K562 (cell line): ENCODE results near the gene CCDC93. TPM values are rescaled to one million over a fixed set of nuclear protein-coding genes. Genes with fewer than 3 reads are reported as not detected.

ENCODE experiments used
- ATAC-seq: fragments of 200-7000 bp; cut with Tn5 transposase; 3 replicates; pipeline ENCODE4 v1.9.1; 2020; ENCODE audit warnings: moderate library complexity
- BruUV-seq: library from RNA; stranded (reverse); fragments of 400-500 nt; replicated peaks from 2 replicates; lab custom pipeline; 2021; lab: Mats Ljungman, UMichigan
- CTCF ChIA-PET: fragments of 300-600 bp; formaldehyde crosslinking; extraction: SDS; loops from one replicate; lab custom pipeline; 2021; ENCODE audit warnings: low intra/inter-chr PET ratio; lab: Yijun Ruan, JAX
- POLR2A ChIA-PET: fragments of 300-600, 350-650 bp; sonication (Branson Sonifier 250); formaldehyde crosslinking; extraction: SDS; loops from one replicate; lab custom pipeline; 2021; ENCODE audit warnings: antibody characterized with exemption, inconsistent platforms; lab: Yijun Ruan, JAX
- DNase-seq, 4 experiments: peaks; one replicate each; pipeline versions ENCODE4 v3.0.0 to v3.0.0-alpha.2; 2011 to 2018; ENCODE audit warnings: low spot score in 3 of 4, mixed read lengths in 3 of 4; ENCODE audit errors: extremely low read depth in 1 of 4
- FAIRE-seq: peaks from 2 replicates; lab custom pipeline; 2011; peaks lifted over from hg19 to GRCh38; lab: Jason Lieb, UNC
- H2AFZ ChIP-seq: 2 replicates; pipeline ENCODE4 v1.6.0; 2011; ENCODE audit warnings: low read depth, low read length, control low read depth, inconsistent platforms
- H3K27ac ChIP-seq: fragments of 200-600 bp; 3 replicates; pipeline ENCODE4 v1.8.0; 2011; ENCODE audit warnings: low read depth, mild to moderate bottlenecking, control low read depth, inconsistent platforms, low read length, moderate library complexity, mixed read lengths; ENCODE audit errors: extremely low read depth
- H3K27me3 ChIP-seq, 2 experiments: fragments of 300-600 bp in 1 of 2; 2 replicates in 1 of 2; 3 replicates in 1 of 2; pipeline versions ENCODE4 v1.6.0 to v1.8.0; 2011; ENCODE audit warnings: inconsistent platforms in 2 of 2, low read length in 2 of 2, mild to moderate bottlenecking in 1 of 2, mixed read lengths in 1 of 2, moderate library complexity in 1 of 2; ENCODE audit not compliant: control insufficient read depth in 2 of 2, insufficient read depth in 2 of 2
- H3K36me3 ChIP-seq: fragments of 300-600 bp; 3 replicates; pipeline ENCODE4 v1.8.0; 2011; ENCODE audit warnings: mild to moderate bottlenecking, low read length, inconsistent platforms; ENCODE audit not compliant: control insufficient read depth, insufficient read depth
- H3K4me1 ChIP-seq, 2 experiments: fragments of 200-600 bp in 1 of 2; replicated peaks in 1 of 2; 2 replicates in 1 of 2; 3 replicates in 1 of 2; pipeline versions ENCODE4 v1.5.1 to v1.8.0; 2011; ENCODE audit warnings: inconsistent platforms in 2 of 2, low read length in 2 of 2, mild to moderate bottlenecking in 1 of 2, mixed read lengths in 1 of 2, moderate library complexity in 1 of 2; ENCODE audit not compliant: control insufficient read depth in 2 of 2, insufficient read depth in 2 of 2
- H3K4me2 ChIP-seq: 2 replicates; pipeline ENCODE4 v1.6.1; 2011; ENCODE audit warnings: low read length, control low read depth, inconsistent platforms, mixed read lengths; ENCODE audit not compliant: insufficient read depth
- H3K4me3 ChIP-seq: fragments of 200-600 bp; sonication (generic), shearing (Covaris generic); 2 replicates; pipeline ENCODE4 v1.5.1; 2016; ENCODE audit warnings: control low read depth, inconsistent platforms
- H3K79me2 ChIP-seq: fragments of 200-600 bp; 3 replicates; pipeline ENCODE4 v1.8.0; 2011; ENCODE audit warnings: low read length, inconsistent platforms; ENCODE audit not compliant: control insufficient read depth, insufficient read depth
- H3K9ac ChIP-seq, 2 experiments: 2 replicates each; pipeline versions ENCODE4 v1.6.0 to v1.6.1; 2011; ENCODE audit warnings: low read depth in 2 of 2, low read length in 2 of 2, control low read depth in 1 of 2, inconsistent platforms in 1 of 2, mild to moderate bottlenecking in 1 of 2, mixed read lengths in 1 of 2; ENCODE audit not compliant: insufficient read depth in 1 of 2
- H3K9me1 ChIP-seq: one replicate; pipeline ENCODE4 v1.6.0; 2011; ENCODE audit warnings: inconsistent platforms, mild to moderate bottlenecking, low read length, moderate library complexity; ENCODE audit not compliant: control insufficient read depth, insufficient read depth
- H3K9me3 ChIP-seq: replicated peaks from 2 replicates; pipeline ENCODE4 v1.5.1; 2011; ENCODE audit warnings: low read depth, low read length, inconsistent platforms; ENCODE audit not compliant: control insufficient read depth, insufficient read depth
- H4K20me1 ChIP-seq: replicated peaks from 2 replicates; pipeline ENCODE4 v1.6.1; 2011; ENCODE audit warnings: low read length, inconsistent platforms, mixed read lengths; ENCODE audit not compliant: control insufficient read depth, insufficient read depth
- AFF4 ChIP-seq: sonication (generic); formaldehyde crosslinking; IDR thresholded peaks from 2 replicates; pipeline ENCODE4 v1.8.0; 2023; ENCODE audit warnings: mild to moderate bottlenecking, missing genetic modification reagents
- CCAR2 ChIP-seq: fragments of 200-400 bp; formaldehyde crosslinking; IDR thresholded peaks from 2 replicates; pipeline ENCODE4 v1.6.1; 2017; ENCODE audit warnings: mild to moderate bottlenecking, low read depth, low read length
- FOXJ2 ChIP-seq: fragments of 200-800 bp; sonication (Bioruptor generic); IDR thresholded peaks from 2 replicates; pipeline ENCODE4 v1.6.1; 2016; ENCODE audit warnings: missing genetic modification characterization, missing compliant biosample characterization
- FOXK1 ChIP-seq: sonication (generic); formaldehyde crosslinking; IDR thresholded peaks from 2 replicates; pipeline ENCODE4 v1.8.0; 2022; ENCODE audit warnings: missing genetic modification reagents, mild to moderate bottlenecking, borderline replicate concordance
- KDM4B ChIP-seq, 2 experiments: fragments of 450-650 bp in 1 of 2; sonication (generic) in 1 of 2; IDR thresholded peaks; 2 replicates each; pipeline ENCODE4 v1.6.1; 2016 to 2017; ENCODE audit warnings: borderline replicate concordance in 2 of 2, antibody characterized with exemption in 1 of 2, low read depth in 1 of 2, mild to moderate bottlenecking in 1 of 2
- NFATC3 ChIP-seq: fragments of 450-650 bp; IDR thresholded peaks from 2 replicates; pipeline ENCODE4 v1.6.1; 2017; ENCODE audit warnings: mild to moderate bottlenecking
- POU5F1 ChIP-seq: fragments of 150-350 bp; IDR thresholded peaks from 2 replicates; pipeline ENCODE4 v1.6.1; 2014; ENCODE audit warnings: borderline replicate concordance, low read length, low read depth, mild to moderate bottlenecking; ENCODE audit not compliant: partially characterized antibody
- RFX1 ChIP-seq: fragments of 450-650 bp; IDR thresholded peaks from 2 replicates; pipeline ENCODE4 v1.6.1; 2016; ENCODE audit warnings: mild to moderate bottlenecking, moderate library complexity
- TAF1 ChIP-seq: IDR thresholded peaks from 2 replicates; pipeline ENCODE4 v1.6.1; 2011; ENCODE audit warnings: mild to moderate bottlenecking, low read length, moderate library complexity; ENCODE audit not compliant: insufficient read depth, control insufficient read depth, severe bottlenecking; ENCODE audit errors: extremely low read depth
- ZBTB5 ChIP-seq: fragments of 450-650 bp; IDR thresholded peaks from 2 replicates; pipeline ENCODE4 v1.6.1; 2017; ENCODE audit warnings: antibody characterized with exemption
- ZNF584 ChIP-seq: fragments of 200-800 bp; sonication (Bioruptor generic); IDR thresholded peaks from 2 replicates; pipeline ENCODE4 v1.6.1; 2016; ENCODE audit warnings: low read depth, mild to moderate bottlenecking, missing genetic modification characterization, missing compliant biosample characterization
- WGBS: fragments of 100-300 bp; shearing (Covaris generic); methylation state at CpG from one replicate; pipeline ENCODE4 v1.1.6; 2016; ENCODE audit warnings: low coverage, mixed read lengths; ENCODE audit not compliant: insufficient coverage; ENCODE audit errors: missing lambda C conversion rate; 5-methylcytosine and 5-hydroxymethylcytosine counted together
- in situ Hi-C: fragments of 300-500 bp; cut with MboI; formaldehyde crosslinking; loops from 4 replicates; pipeline ENCODE4 v1.15.0; 2018; ENCODE audit warnings: inconsistent platforms, mixed read lengths
- intact Hi-C: fragments of 100-400 bp; cut with micrococcal nuclease; formaldehyde crosslinking; loops from 2 replicates; pipeline ENCODE4 v1.14.2; 2022
- polyA plus RNA-seq, 8 experiments: library from polyadenylated mRNA; depleted of rRNA in 4 of 8; stranded (reverse) in 5 of 8; unstranded in 3 of 8; fragments of >200 nt; fragmentation: Nextera tagmentation in 2 of 8; fragmentation: Illumina TruSeq in 1 of 8; extraction: Ambion mirVana in 2 of 8; extraction: Trizol in 1 of 8; gene quantifications; 2 replicates each; pipeline versions ENCODE4 v1.2.1 to v1.2.3, GENCODE V29; 2011 to 2014; ENCODE audit warnings: inconsistent platforms in 1 of 8, missing spikeins in 1 of 8
- total RNA-seq, 7 experiments: library from RNA; depleted of rRNA in 6 of 7; stranded (reverse); fragments of >200 nt in 6 of 7; fragmentation: Illumina TruSeq in 2 of 7; extraction: Trizol in 2 of 7; gene quantifications; 2 replicates each; pipeline versions ENCODE4 v1.2.1 to v1.2.3, GENCODE V29; 2011 to 2021; ENCODE audit warnings: low replicate concordance in 1 of 7

CCDC93 gene
- total and polyA plus RNA-seq, 9 of the 15 experiments (the other 6 are each of a cell fraction or from before 2014, with no cell fraction given), result 3.3 to 19.3 (median 12.4) TPM

- intact Hi-C loops, result no loop called here
- POLR2A ChIA-PET, result interaction anchor here (0.6 to 2.3 kb wide), 2 partner anchors 9 to 369 kb away, joined by 3 to 9 read pairs; no protein-coding TSS in a partner anchor
- H3K27ac ChIP-seq, result no peak overlapping the region
- no peak for TF ChIP-seq POU5F1
- no peak for TF ChIP-seq KDM4B (IDR thresholded peaks at IDR 0.05; ENCODE audit: borderline replicate concordance in 2 of 2, low read depth in 1 of 2)
- no peak for TF ChIP-seq TAF1
- no peak for TF ChIP-seq ZBTB5
- no peak for TF ChIP-seq RFX1
- TF ChIP-seq ZNF584, result no peak
- no peak for TF ChIP-seq CCAR2
- TF ChIP-seq NFATC3, result no peak
- no peak for TF ChIP-seq FOXJ2 (tag)
- no peak for TF ChIP-seq AFF4
- TF ChIP-seq FOXK1, result no peak
- TF ChIP-seq, all 486 proteins: peak for 0
- Histone ChIP-seq H3K9ac (no peak overlapping the region), H3K4me3 (no peak overlapping the region), H2AFZ (no peak overlapping the region), H4K20me1 (no peaks in the 10 kb centered on the region), H3K79me2 (no peaks in the 10 kb centered on the region), H3K4me2 (no peak overlapping the region), H3K27me3 (no peaks in the 10 kb centered on the region), H3K9me3 (no peaks in the 10 kb centered on the region), H3K4me1 (no peaks in the 10 kb centered on the region), H3K9me1 (no peaks in the 10 kb centered on the region), H3K36me3 (peaks cover 72% of the 10 kb centered on the region; the same call in 2 of the 3 replicates)
- CTCF ChIA-PET, result no interaction called here
- FAIRE-seq, result no peak
- no peak for DNase-seq
- ATAC-seq, result no peak
- in situ Hi-C loops, result no loop called here
- 79% methylated on average over 4 of the region's 4 CpGs for WGBS
- BruUV-seq, result no TSS peak
Measured at GRCh38 chr2:117931266-117931665, 82.6 kb downstream of the CCDC93 start.
